ENCODE results near the gene TIMM23.
A peak's percentile ranks its signal among the peaks of the same experiment; 100 is the strongest.
"Not testable (repeated sequence)": the region's sequence is repeated elsewhere in the genome, so short reads cannot be mapped to it uniquely, and the experiment has no call there.

Gene TIMM23

GRCh38 chr10:45972106-45972812 lies at the start of gene TIMM23:
TSS of gene TIMM23 (plus strand) at chr10:45972489. CDS start at chr10:45972625, 136 bp downstream.
- TF ChIP-seq, protein P1, sequence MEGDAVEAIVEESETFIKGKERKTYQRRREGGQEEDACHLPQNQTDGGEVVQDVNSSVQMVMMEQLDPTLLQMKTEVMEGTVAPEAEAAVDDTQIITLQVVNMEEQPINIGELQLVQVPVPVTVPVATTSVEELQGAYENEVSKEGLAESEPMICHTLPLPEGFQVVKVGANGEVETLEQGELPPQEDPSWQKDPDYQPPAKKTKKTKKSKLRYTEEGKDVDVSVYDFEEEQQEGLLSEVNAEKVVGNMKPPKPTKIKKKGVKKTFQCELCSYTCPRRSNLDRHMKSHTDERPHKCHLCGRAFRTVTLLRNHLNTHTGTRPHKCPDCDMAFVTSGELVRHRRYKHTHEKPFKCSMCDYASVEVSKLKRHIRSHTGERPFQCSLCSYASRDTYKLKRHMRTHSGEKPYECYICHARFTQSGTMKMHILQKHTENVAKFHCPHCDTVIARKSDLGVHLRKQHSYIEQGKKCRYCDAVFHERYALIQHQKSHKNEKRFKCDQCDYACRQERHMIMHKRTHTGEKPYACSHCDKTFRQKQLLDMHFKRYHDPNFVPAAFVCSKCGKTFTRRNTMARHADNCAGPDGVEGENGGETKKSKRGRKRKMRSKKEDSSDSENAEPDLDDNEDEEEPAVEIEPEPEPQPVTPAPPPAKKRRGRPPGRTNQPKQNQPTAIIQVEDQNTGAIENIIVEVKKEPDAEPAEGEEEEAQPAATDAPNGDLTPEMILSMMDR (IDR thresholded peaks at IDR 0.05), result not testable (repeated sequence)

GRCh38 chr10:45983538-45984186 lies 11.4 kb downstream of the TIMM23 start:
- TF ChIP-seq, protein P1 (IDR thresholded peaks at IDR 0.05), result peak; percentile 46; the same call in 1 of the 2 replicates

- TF ChIP-seq, protein P1 (IDR thresholded peaks at IDR 0.05), result no peak
Observed at GRCh38 chr10:45997557-45997956, 25.3 kb downstream of the TIMM23 start.

DNA sequence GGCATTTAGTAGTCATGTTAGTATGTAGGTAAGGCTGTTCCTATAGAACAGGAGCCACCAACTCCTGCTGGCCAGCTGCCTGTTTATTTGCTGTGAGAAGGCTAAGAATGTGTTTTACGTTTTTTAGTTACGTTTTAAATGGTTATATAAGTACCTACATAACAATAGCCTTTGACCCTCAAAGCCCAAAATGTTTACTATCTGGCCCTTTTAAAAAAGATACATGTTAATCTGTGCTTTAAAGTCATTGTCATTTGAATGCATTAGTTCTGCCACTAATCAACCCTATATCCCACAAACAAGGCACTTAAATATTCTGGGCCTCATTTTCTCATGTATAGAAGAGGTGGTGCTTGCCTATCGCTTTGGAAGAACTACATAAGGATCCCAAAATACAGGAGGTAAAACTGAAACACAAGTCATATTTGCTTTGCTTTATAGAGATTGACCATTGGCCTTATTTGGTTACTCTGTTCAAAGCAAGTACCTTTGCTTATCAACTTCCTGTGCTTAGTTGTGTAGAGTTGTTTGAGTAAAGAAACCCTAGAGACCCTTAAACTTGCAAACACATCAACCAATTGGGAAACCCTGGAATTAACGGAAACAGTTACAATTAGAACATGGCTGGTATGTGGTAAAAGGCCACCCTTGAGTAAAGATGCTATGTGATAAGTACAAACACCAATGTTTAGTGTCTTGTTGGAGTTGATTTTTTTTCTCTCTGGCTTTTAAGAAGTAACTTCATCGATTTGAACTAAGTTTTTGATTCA lies 25.9 kb downstream of the TIMM23 start:
- TF ChIP-seq, protein P1 (IDR thresholded peaks at IDR 0.05), result no peak

GRCh38 chr10:46000538-46000937 lies 28.2 kb downstream of the TIMM23 start:
- TF ChIP-seq, protein P1 (IDR thresholded peaks at IDR 0.05), result no peak

DNA sequence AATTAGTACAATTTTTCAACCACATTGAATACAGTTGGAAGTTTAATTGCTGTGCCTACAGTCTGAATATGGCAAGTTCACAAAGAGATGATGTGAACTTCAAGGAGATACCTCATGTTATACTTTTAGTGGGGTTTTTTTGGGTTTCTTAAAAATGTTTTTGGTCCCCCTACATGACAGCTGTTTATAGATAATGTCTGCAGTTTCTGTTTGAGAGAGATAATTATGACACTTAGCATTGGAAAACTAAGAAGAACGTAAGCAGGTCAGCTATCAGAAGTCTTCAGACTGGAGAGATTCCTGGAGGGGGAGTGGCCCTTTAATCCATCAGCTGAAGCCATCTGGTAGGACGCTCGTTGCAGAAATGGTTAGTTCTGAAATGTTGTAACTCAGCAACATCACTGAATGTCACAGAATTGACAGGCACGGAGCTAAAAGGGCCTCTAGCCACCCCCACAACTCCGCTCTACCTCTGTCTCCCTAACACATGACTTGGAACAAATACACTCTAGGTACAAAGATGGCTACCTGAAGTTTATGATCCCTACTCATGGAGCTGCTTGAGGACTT lies 29.0 kb downstream of the TIMM23 start:
- TF ChIP-seq, protein P1 (IDR thresholded peaks at IDR 0.05), result no peak

Measured in LNCAP (cell line).